ENCODE data around the gene TPCN1. TPM values are rescaled to one million over a fixed set of nuclear protein-coding genes. Genes with fewer than 3 reads are reported as not detected.

The TPCN1 gene
- total RNA-seq, 2 donors from 2014 or later = 18.9 to 30.8 TPM

DNA sequence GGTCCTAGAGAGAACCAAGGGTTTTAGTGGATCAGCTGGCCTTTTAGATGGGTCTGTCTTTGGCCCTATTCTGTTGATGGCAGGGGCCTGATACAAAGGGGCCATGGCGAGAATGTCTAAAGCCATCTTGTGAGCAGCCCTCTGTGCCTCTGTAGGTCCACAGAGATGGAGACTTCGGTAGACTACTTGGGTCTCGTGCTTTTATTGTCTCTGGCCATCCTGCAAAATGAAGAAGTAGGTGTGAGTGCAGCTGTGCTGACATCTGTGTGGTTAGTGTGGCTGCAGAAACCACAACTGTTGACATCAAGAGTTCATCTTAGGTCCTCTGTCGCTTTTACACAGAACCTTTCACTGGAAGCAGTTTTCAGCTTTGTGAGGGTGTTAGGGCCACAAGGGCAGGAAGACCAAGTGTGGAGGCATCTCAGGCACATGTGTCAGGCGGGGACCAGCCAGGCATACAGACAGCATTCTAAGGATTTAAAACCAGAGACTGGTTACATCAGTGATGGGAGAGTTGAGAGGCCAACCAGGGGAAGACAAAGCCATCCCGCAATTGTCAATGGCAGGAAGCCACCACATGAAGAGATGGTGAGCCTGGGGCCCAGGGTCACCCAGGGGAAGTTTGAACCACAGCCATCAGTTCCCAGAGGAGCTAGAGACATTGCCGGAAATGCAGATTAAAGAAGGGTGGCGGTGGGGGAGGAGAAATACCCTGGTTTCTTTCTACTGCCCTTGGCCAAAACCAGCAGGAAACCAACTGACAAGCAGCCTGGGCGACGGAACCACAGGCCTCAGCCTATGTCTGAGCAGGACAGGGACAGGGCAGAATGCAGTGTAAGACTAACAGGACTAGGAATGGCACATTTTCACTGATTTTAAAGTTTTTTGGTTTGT is 13.0 kb upstream of the TPCN1 start:
- no peaks in the 10 kb centered on the region for H3K36me3 ChIP-seq (ENCODE audit: control insufficient read depth, insufficient read depth, low read length)
- 90% methylated on average over 10 of the region's 10 CpGs for WGBS, 2 experiments (ENCODE audit: insufficient coverage in 1 of 2, insufficient read length in 1 of 2)
- Mint-ChIP-seq H3K4me1 (peaks cover 5% of the 10 kb centered on the region), H3K9me3 (peaks cover 5% of the 10 kb centered on the region), H3K27ac (no peak overlapping the region), H3K36me3 (ENCODE audit: low read depth) (peaks cover 5% of the 10 kb centered on the region), H3K27me3 (ENCODE audit: insufficient read depth) (no peaks in the 10 kb centered on the region), H3K4me3 (no peak overlapping the region)
- H3K4me3 ChIP-seq (ENCODE audit: low read length) = no peak overlapping the region
- no peaks in the 10 kb centered on the region for H3K4me1 ChIP-seq (ENCODE audit: control insufficient read depth, insufficient read depth, low read length)
- no peaks in the 10 kb centered on the region for H3K9me3 ChIP-seq (ENCODE audit: control insufficient read depth, low read length)
- no peak overlapping the region for H3K27ac ChIP-seq (ENCODE audit: low read depth, low read length)
- TF ChIP-seq, protein P1, sequence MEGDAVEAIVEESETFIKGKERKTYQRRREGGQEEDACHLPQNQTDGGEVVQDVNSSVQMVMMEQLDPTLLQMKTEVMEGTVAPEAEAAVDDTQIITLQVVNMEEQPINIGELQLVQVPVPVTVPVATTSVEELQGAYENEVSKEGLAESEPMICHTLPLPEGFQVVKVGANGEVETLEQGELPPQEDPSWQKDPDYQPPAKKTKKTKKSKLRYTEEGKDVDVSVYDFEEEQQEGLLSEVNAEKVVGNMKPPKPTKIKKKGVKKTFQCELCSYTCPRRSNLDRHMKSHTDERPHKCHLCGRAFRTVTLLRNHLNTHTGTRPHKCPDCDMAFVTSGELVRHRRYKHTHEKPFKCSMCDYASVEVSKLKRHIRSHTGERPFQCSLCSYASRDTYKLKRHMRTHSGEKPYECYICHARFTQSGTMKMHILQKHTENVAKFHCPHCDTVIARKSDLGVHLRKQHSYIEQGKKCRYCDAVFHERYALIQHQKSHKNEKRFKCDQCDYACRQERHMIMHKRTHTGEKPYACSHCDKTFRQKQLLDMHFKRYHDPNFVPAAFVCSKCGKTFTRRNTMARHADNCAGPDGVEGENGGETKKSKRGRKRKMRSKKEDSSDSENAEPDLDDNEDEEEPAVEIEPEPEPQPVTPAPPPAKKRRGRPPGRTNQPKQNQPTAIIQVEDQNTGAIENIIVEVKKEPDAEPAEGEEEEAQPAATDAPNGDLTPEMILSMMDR (conservative IDR thresholded peaks at IDR 0.05) = no peak
- H3K9ac ChIP-seq (ENCODE audit: extremely low read depth, low read length, poor library complexity, severe bottlenecking) = no peak overlapping the region
- H3K27me3 ChIP-seq (ENCODE audit: control insufficient read depth, insufficient read depth, low read length, poor library complexity, severe bottlenecking) = no peaks in the 10 kb centered on the region
- DNase-seq = peak; percentile 74

DNA sequence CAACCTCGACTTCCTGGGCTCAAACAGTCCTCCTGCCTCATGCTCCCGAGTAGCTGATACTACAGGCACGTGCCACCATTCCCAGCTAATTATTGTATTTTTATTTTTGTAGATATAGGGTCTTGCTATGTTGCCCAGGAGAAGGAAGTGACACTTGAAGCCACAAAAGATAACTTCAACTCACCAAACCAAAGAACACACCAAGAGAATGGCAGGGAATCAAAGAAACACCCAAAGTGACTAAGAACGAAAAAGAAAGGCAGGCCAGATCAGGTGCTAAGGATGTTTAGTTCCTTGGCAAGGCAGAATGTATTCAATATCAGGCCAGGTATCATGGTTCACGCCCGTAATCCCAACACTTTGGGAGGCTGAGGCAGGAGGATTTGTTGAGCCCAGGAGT is 10.1 kb upstream of the TPCN1 start:
- Histone ChIP-seq H3K9ac (ENCODE audit: extremely low read depth, low read length, poor library complexity, severe bottlenecking) (no peak overlapping the region), H3K9me3 (ENCODE audit: control insufficient read depth, low read length) (no peaks in the 10 kb centered on the region), H3K4me1 (ENCODE audit: control insufficient read depth, insufficient read depth, low read length) (no peaks in the 10 kb centered on the region), H3K27me3 (ENCODE audit: control insufficient read depth, insufficient read depth, low read length, poor library complexity, severe bottlenecking) (no peaks in the 10 kb centered on the region), H3K36me3 (ENCODE audit: control insufficient read depth, insufficient read depth, low read length) (no peaks in the 10 kb centered on the region), H3K27ac (ENCODE audit: low read depth, low read length) (no peak overlapping the region), H3K4me3 (ENCODE audit: low read length) (no peak overlapping the region)
- DNase-seq = no peak
- Mint-ChIP-seq H3K36me3 (ENCODE audit: low read depth) (peaks cover 4% of the 10 kb centered on the region), H3K4me1 (peaks cover 14% of the 10 kb centered on the region), H3K27ac (no peak overlapping the region), H3K9me3 (peaks cover 4% of the 10 kb centered on the region), H3K4me3 (no peak overlapping the region), H3K27me3 (ENCODE audit: insufficient read depth) (no peaks in the 10 kb centered on the region)
- 88 to 92% methylated on average over 4 to 5 of the region's 6 CpGs for WGBS, 2 experiments (ENCODE audit: insufficient coverage in 1 of 2, insufficient read length in 1 of 2)
- TF ChIP-seq, protein P1 (conservative IDR thresholded peaks at IDR 0.05) = no peak

DNA sequence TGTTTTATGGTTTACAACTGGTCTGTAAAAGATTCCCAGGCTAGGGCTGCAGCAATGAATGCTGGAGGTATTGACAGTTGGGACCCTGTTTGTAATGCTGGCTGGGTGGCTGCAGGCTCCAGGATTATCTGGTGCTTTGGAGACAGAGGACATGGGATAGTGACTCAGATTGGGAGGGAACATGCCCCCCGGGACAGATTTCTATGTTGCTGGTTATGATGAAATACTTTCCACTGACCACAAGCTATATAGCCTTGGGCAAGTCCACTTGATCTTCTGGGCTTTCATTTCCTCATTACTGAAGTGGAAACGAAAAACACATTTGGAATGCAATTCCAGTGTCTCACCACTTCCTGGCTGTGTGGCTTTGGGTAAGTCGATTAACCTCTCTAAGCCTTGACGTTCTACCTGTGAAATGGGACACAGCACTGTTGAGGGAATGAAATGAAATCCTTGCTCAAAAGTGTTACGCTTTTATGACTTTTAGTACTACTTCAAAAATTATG is 6.3 kb upstream of the TPCN1 start:
- Histone ChIP-seq H3K27ac (ENCODE audit: low read depth, low read length) (no peak overlapping the region), H3K9me3 (ENCODE audit: control insufficient read depth, low read length) (no peaks in the 10 kb centered on the region), H3K27me3 (ENCODE audit: control insufficient read depth, insufficient read depth, low read length, poor library complexity, severe bottlenecking) (no peaks in the 10 kb centered on the region), H3K4me1 (ENCODE audit: control insufficient read depth, insufficient read depth, low read length) (no peaks in the 10 kb centered on the region), H3K4me3 (ENCODE audit: low read length) (no peak overlapping the region), H3K36me3 (ENCODE audit: control insufficient read depth, insufficient read depth, low read length) (no peaks in the 10 kb centered on the region), H3K9ac (ENCODE audit: extremely low read depth, low read length, poor library complexity, severe bottlenecking) (no peak overlapping the region)
- Mint-ChIP-seq H3K9me3 (no peaks in the 10 kb centered on the region), H3K27ac (no peak overlapping the region), H3K27me3 (ENCODE audit: insufficient read depth) (no peaks in the 10 kb centered on the region), H3K4me1 (peaks cover 12% of the 10 kb centered on the region), H3K4me3 (no peak overlapping the region), H3K36me3 (ENCODE audit: low read depth) (no peaks in the 10 kb centered on the region)
- WGBS, 2 experiments (ENCODE audit: insufficient coverage in 1 of 2, insufficient read length in 1 of 2) = 84 to 90% methylated on average over 4 of the region's 5 CpGs
- peak; percentile 49 for DNase-seq
- TF ChIP-seq, protein P1 (conservative IDR thresholded peaks at IDR 0.05) = no peak

All from endodermal cell (in vitro differentiated cells).